RWPE1 (cell line): Measurements from ENCODE around the gene CLIC5.

ENCODE experiments used
- CTCF ChIA-PET: fragments of 350-600 bp; sonication (Branson Sonifier 250); formaldehyde crosslinking; extraction: SDS; loops from one replicate; lab custom pipeline; 2021; lab: Yijun Ruan, JAX
- POLR2A ChIA-PET: fragments of 400-600 bp; formaldehyde crosslinking; extraction: SDS; loops from one replicate; lab custom pipeline; 2020; ENCODE audit warnings: antibody characterized with exemption; ENCODE audit not compliant: low non-redundant PET; lab: Yijun Ruan, JAX
- DNase-seq: peaks from one replicate; pipeline ENCODE4 v3.0.0; 2012; ENCODE audit warnings: low spot score
- H3K27ac ChIP-seq: fragments of 450-650 bp; 2 replicates; pipeline ENCODE4 v1.5.1; 2017
- CTCF ChIP-seq: fragments of 450-650 bp; conservative IDR thresholded peaks from 2 replicates; pipeline ENCODE4 v1.5.1; 2017; ENCODE audit warnings: low read depth, mild to moderate bottlenecking

CLIC5 gene

GRCh38 chr6:46015119-46015968 lies at the start of gene CLIC5:
Gene CLIC5, minus strand, starts transcription at chr6:46015860. Its CDS starts 318 bp downstream, at chr6:46015542.
- POLR2A ChIA-PET, result no interaction called here
- H3K27ac ChIP-seq, result no peak within 1 kb of the TSS
- DNase-seq, result no peak

GRCh38 chr6:46062991-46063390 lies 47.3 kb upstream of the CLIC5 start:
- TF ChIP-seq CTCF, result no peak
- DNase-seq, result no peak
- H3K27ac ChIP-seq, result no peak overlapping the region
- POLR2A ChIA-PET, result no interaction called here
- CTCF ChIA-PET, result interaction anchor here (0.6 kb wide), 1 partner anchor 57 kb away, joined by 3 read pairs; no protein-coding TSS in a partner anchor

More at GRCh38 chr6:46015119-46015968, at the start of gene CLIC5:
- CTCF ChIA-PET, result no interaction called here
- no peak for TF ChIP-seq CTCF

- H3K27ac ChIP-seq, result no peak overlapping the region
- DNase-seq, result peak; percentile 15
- no peak for TF ChIP-seq CTCF
- CTCF ChIA-PET, result no interaction called here
- POLR2A ChIA-PET, result no interaction called here
These were observed 46.7 kb upstream of the CLIC5 start for GRCh38 chr6:46062312-46062711.

GRCh38 chr6:46061497-46061896 lies 45.8 kb upstream of the CLIC5 start:
- no peak for TF ChIP-seq CTCF
- CTCF ChIA-PET, result no interaction called here
- no peak overlapping the region for H3K27ac ChIP-seq
- no peak for DNase-seq
- POLR2A ChIA-PET, result no interaction called here

GRCh38 chr6:46059608-46060007 lies 43.9 kb upstream of the CLIC5 start:
- TF ChIP-seq CTCF, result no peak
- CTCF ChIA-PET, result no interaction called here

GRCh38 chr6:46058951-46059350 lies 43.3 kb upstream of the CLIC5 start:
- DNase-seq, result no peak
- no peak overlapping the region for H3K27ac ChIP-seq
- no peak for TF ChIP-seq CTCF
- CTCF ChIA-PET, result interaction anchor here (0.5 kb wide), 1 partner anchor 39 kb away, joined by 4 read pairs; no protein-coding TSS in a partner anchor
- POLR2A ChIA-PET, result no interaction called here

More at GRCh38 chr6:46059608-46060007, 43.9 kb upstream of the CLIC5 start:
- POLR2A ChIA-PET, result no interaction called here
- H3K27ac ChIP-seq, result no peak overlapping the region
- DNase-seq, result no peak
